ENCODE results near the gene CCM2. TPM values are rescaled to one million over a fixed set of nuclear protein-coding genes. Genes with fewer than 3 reads are reported as not detected.

The CCM2 gene
- total RNA-seq, 2 donors from 2014 or later: 43.0 to 49.7 TPM

- peaks cover 64% of the 10 kb centered on the region for H3K36me3 ChIP-seq
- H3K27ac ChIP-seq: no peak overlapping the region
- ATAC-seq (ENCODE audit: insufficient number of reproducible peaks, low FRiP score, low read depth) (no peak), DNase-seq (ENCODE audit: low spot score) (no peak)
- H3K4me1 ChIP-seq (ENCODE audit: control insufficient read depth in 1 of 2, low read depth in 2 of 2): no peaks in the 10 kb centered on the region
- TF ChIP-seq, protein P1, sequence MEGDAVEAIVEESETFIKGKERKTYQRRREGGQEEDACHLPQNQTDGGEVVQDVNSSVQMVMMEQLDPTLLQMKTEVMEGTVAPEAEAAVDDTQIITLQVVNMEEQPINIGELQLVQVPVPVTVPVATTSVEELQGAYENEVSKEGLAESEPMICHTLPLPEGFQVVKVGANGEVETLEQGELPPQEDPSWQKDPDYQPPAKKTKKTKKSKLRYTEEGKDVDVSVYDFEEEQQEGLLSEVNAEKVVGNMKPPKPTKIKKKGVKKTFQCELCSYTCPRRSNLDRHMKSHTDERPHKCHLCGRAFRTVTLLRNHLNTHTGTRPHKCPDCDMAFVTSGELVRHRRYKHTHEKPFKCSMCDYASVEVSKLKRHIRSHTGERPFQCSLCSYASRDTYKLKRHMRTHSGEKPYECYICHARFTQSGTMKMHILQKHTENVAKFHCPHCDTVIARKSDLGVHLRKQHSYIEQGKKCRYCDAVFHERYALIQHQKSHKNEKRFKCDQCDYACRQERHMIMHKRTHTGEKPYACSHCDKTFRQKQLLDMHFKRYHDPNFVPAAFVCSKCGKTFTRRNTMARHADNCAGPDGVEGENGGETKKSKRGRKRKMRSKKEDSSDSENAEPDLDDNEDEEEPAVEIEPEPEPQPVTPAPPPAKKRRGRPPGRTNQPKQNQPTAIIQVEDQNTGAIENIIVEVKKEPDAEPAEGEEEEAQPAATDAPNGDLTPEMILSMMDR (IDR thresholded peaks at IDR 0.05): no peak
- H3K4me3 ChIP-seq: no peak overlapping the region
- no peaks in the 10 kb centered on the region for H3K9me3 ChIP-seq
- no peaks in the 10 kb centered on the region for H3K27me3 ChIP-seq (replicated peaks; ENCODE audit: insufficient read depth)
Observed at GRCh38 chr7:45100761-45101480, 100.9 kb downstream of the CCM2 start.

DNA sequence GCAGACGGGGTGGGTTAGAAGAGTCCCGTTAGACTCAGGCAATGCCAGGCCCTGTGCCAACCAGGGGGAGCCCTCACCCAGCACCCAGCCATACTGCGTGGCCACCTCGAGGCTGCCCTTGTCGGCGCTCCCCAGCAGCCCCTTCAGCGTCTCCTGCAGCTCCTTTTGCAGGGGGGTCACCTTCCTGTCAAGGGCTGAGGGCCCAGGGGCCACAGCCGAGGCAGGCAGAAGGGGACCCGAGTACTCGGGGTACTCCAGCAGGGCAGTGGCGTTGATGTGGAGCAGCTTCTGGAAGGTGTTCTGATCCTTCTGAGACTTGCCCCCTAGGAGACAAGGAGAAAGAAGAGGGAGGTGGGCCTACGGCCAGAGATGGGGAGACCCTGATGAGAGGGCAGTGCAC lies 101.7 kb downstream of the CCM2 start:
- H3K36me3 ChIP-seq: peaks cover 72% of the 10 kb centered on the region
- TF ChIP-seq, protein P1 (IDR thresholded peaks at IDR 0.05): no peak

DNA sequence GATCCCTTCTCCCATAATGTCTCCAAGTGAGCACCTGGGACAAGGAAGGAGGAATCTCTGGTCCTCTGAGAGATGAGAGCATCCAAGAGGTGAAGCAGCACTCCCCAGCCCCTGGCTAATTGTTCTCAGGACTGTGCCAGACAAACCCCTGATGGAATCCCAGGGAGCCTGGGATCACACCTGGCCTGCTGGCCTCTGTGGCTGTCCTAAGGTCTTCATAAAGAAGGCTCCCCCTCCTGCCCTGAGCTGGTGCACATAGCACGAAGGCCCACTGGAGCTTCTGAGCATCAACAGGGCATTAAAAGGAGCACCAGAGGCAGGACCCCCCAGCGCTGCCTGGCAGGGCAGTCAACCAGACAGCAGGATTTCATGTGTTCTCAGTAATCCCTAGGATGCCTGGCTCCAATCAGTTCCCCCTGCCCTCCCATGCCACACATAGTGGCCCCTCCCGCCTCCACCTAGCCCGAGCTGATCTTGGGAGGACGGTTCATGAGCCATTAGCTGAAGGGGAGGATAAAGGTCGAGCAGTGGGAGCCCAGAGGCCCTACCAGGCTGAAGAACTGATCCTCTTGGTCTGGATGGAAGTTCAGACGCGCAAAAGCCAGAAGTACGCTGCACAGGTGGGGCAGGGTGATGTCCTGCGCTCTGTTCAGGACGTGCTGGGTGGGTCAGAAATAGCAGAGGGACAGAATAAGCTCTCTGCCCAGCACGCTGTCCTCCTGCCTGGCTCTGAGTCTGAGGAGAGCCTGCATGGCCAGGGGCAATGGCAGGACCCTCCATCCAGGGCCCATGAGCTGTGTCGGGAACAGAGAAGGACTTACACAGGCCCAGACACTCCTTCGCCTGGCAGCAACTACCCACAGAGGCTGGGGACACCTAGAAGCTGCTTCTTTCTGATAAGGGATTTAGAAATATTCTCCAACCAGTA lies 103.0 kb downstream of the CCM2 start:
- no peak for DNase-seq (ENCODE audit: low spot score)

More for the DNA sequence above, 101.7 kb downstream of the CCM2 start:
- Histone ChIP-seq H3K4me3 (no peak overlapping the region), H3K27ac (no peak overlapping the region), H3K27me3 (replicated peaks; ENCODE audit: insufficient read depth) (no peaks in the 10 kb centered on the region), H3K9me3 (no peaks in the 10 kb centered on the region), H3K4me1 (ENCODE audit: control insufficient read depth in 1 of 2, low read depth in 2 of 2) (no peaks in the 10 kb centered on the region)
- no peak for ATAC-seq (ENCODE audit: insufficient number of reproducible peaks, low FRiP score, low read depth)
- DNase-seq (ENCODE audit: low spot score): no peak

GRCh38 chr7:45103958-45104843 lies 104.2 kb downstream of the CCM2 start:
- peaks cover 93% of the 10 kb centered on the region for H3K36me3 ChIP-seq
- DNase-seq (ENCODE audit: low spot score) (no peak), ATAC-seq (ENCODE audit: insufficient number of reproducible peaks, low FRiP score, low read depth) (no peak)

More for the DNA sequence above, 103.0 kb downstream of the CCM2 start:
- no peak for ATAC-seq (ENCODE audit: insufficient number of reproducible peaks, low FRiP score, low read depth)
- H3K27ac ChIP-seq: no peak overlapping the region
- TF ChIP-seq, protein P1 (IDR thresholded peaks at IDR 0.05): no peak
- no peaks in the 10 kb centered on the region for H3K27me3 ChIP-seq (replicated peaks; ENCODE audit: insufficient read depth)
- no peaks in the 10 kb centered on the region for H3K9me3 ChIP-seq
- H3K36me3 ChIP-seq: peaks cover 82% of the 10 kb centered on the region
- peaks cover 0 to 3% of the 10 kb centered on the region in 2 donors for H3K4me1 ChIP-seq (ENCODE audit: control insufficient read depth in 1 of 2, low read depth in 2 of 2)
- H3K4me3 ChIP-seq: no peak overlapping the region

More at GRCh38 chr7:45103958-45104843, 104.2 kb downstream of the CCM2 start:
- H3K4me3 ChIP-seq: no peak overlapping the region
- H3K27me3 ChIP-seq (replicated peaks; ENCODE audit: insufficient read depth): no peaks in the 10 kb centered on the region
- no peaks in the 10 kb centered on the region for H3K9me3 ChIP-seq
- TF ChIP-seq, protein P1 (IDR thresholded peaks at IDR 0.05): no peak
- H3K27ac ChIP-seq: no peak overlapping the region
- H3K4me1 ChIP-seq (ENCODE audit: control insufficient read depth in 1 of 2, low read depth in 2 of 2): peaks cover 5 to 14% of the 10 kb centered on the region in 2 donors

Data from thoracic aorta (tissue), 2 donors.